Neutrophil (primary cell): ENCODE measurements around the gene SLC35C1.

ENCODE experiments used
- H3K27ac ChIP-seq: fragments of 200-600 bp; sonication (generic); 2 replicates; pipeline ENCODE4 v1.5.1; 2016; ENCODE audit warnings: mild to moderate bottlenecking, moderate library complexity
- H3K27me3 ChIP-seq: fragments of 200-600 bp; sonication (generic); 2 replicates; pipeline ENCODE4 v1.6.0; 2016; ENCODE audit warnings: mild to moderate bottlenecking
- H3K36me3 ChIP-seq: fragments of 200-600 bp; sonication (generic); 2 replicates; pipeline ENCODE4 v1.5.1; 2017
- H3K4me1 ChIP-seq, 2 experiments: fragments of 200-600 bp in 1 of 2; sonication (generic) in 1 of 2; 1 replicate in 1 of 2; 2 replicates in 1 of 2; pipeline versions ENCODE4 v1.5.1 to v1.6.1; 2013 to 2016; ENCODE audit warnings: low read depth in 1 of 2, low read length in 1 of 2, mild to moderate bottlenecking in 1 of 2, moderate library complexity in 1 of 2; ENCODE audit not compliant: control insufficient read depth in 1 of 2, insufficient read depth in 1 of 2
- H3K4me3 ChIP-seq, 2 experiments: fragments of 200-600 bp in 1 of 2; sonication (generic) in 1 of 2; 1 replicate in 1 of 2; 2 replicates in 1 of 2; pipeline ENCODE4 v1.5.1; 2013 to 2016; ENCODE audit warnings: low read depth in 1 of 2, low read length in 1 of 2, mild to moderate bottlenecking in 1 of 2, moderate library complexity in 1 of 2
- H3K9me3 ChIP-seq: fragments of 200-600 bp; sonication (generic); 2 replicates; pipeline ENCODE4 v1.5.1; 2016
- CTCF ChIP-seq: fragments of 200-600 bp; sonication (generic); IDR thresholded peaks from 2 replicates; pipeline ENCODE4 v1.5.1; 2016; ENCODE audit warnings: antibody characterized with exemption

SLC35C1 gene

GRCh38 chr11:45791524-45791923, 13.4 kb upstream of the SLC35C1 start:
- Histone ChIP-seq H3K9me3 (no peaks in the 10 kb centered on the region), H3K27me3 (peaks cover 60% of the 10 kb centered on the region), H3K27ac (no peak overlapping the region), H3K36me3 (no peaks in the 10 kb centered on the region), H3K4me3 (no peak overlapping the region), H3K4me1 (no peaks in the 10 kb centered on the region)
- TF ChIP-seq CTCF: no peak

GRCh38 chr11:45794169-45794568, 10.8 kb upstream of the SLC35C1 start:
- H3K27me3 ChIP-seq: peaks cover 54% of the 10 kb centered on the region
- no peaks in the 10 kb centered on the region for H3K4me1 ChIP-seq
- no peaks in the 10 kb centered on the region for H3K9me3 ChIP-seq
- no peaks in the 10 kb centered on the region for H3K36me3 ChIP-seq
- no peak overlapping the region for H3K4me3 ChIP-seq
- H3K27ac ChIP-seq: no peak overlapping the region
- no peak for TF ChIP-seq CTCF

- H3K4me1 ChIP-seq: no peaks in the 10 kb centered on the region
- no peak overlapping the region for H3K4me3 ChIP-seq
- no peaks in the 10 kb centered on the region for H3K36me3 ChIP-seq
- no peak for TF ChIP-seq CTCF
- peaks cover 44% of the 10 kb centered on the region for H3K27me3 ChIP-seq
- H3K27ac ChIP-seq: no peak overlapping the region
- no peaks in the 10 kb centered on the region for H3K9me3 ChIP-seq
Measured at GRCh38 chr11:45795379-45795778, 9.6 kb upstream of the SLC35C1 start.

GRCh38 chr11:45796461-45796861, 8.5 kb upstream of the SLC35C1 start:
- no peak for TF ChIP-seq CTCF
- Histone ChIP-seq H3K27me3 (peaks cover 33% of the 10 kb centered on the region), H3K9me3 (no peaks in the 10 kb centered on the region), H3K36me3 (no peaks in the 10 kb centered on the region), H3K4me3 (no peak overlapping the region), H3K4me1 (no peaks in the 10 kb centered on the region), H3K27ac (no peak overlapping the region)

GRCh38 chr11:45798793-45799441, 6.0 kb upstream of the SLC35C1 start:
- no peak for TF ChIP-seq CTCF
- H3K9me3 ChIP-seq: no peaks in the 10 kb centered on the region
- H3K4me3 ChIP-seq: no peak overlapping the region
- no peaks in the 10 kb centered on the region for H3K36me3 ChIP-seq
- peaks cover 20% of the 10 kb centered on the region for H3K27me3 ChIP-seq
- no peak overlapping the region for H3K27ac ChIP-seq
- H3K4me1 ChIP-seq: peaks cover 2 to 3% of the 10 kb centered on the region in 2 experiments
